H9 (cell line): Measurements from ENCODE around the gene CHTOP. TPM values are rescaled to one million over a fixed set of nuclear protein-coding genes. Genes with fewer than 3 reads are reported as not detected.

Source experiments
- DNase-seq: peaks from one replicate; pipeline ENCODE4 v3.0.0-alpha.2; 2017
- H2AFZ ChIP-seq: one replicate; pipeline ENCODE4 v1.6.1; 2013; ENCODE audit warnings: mild to moderate bottlenecking, low read length, control low read depth, moderate library complexity
- H2AK5ac ChIP-seq: 2 replicates; pipeline ENCODE4 v1.6.1; 2013; ENCODE audit warnings: low read length, control low read depth, mixed read lengths; ENCODE audit not compliant: insufficient read length
- H2BK120ac ChIP-seq: one replicate; pipeline ENCODE4 v1.6.1; 2013; ENCODE audit warnings: low read depth, mild to moderate bottlenecking, low read length, control low read depth, inconsistent platforms; ENCODE audit not compliant: poor library complexity, severe bottlenecking
- H2BK12ac ChIP-seq: 2 replicates; pipeline ENCODE4 v1.6.1; 2013; ENCODE audit warnings: low read length, control low read depth, mixed read lengths, low read depth; ENCODE audit not compliant: insufficient read length
- H2BK15ac ChIP-seq: 2 replicates; pipeline ENCODE4 v1.6.1; 2013; ENCODE audit warnings: low read depth, low read length, control low read depth
- H2BK20ac ChIP-seq: one replicate; pipeline ENCODE4 v1.6.1; 2013; ENCODE audit warnings: low read depth, mild to moderate bottlenecking, low read length, control low read depth, inconsistent platforms; ENCODE audit not compliant: poor library complexity, severe bottlenecking
- H2BK5ac ChIP-seq: 2 replicates; pipeline ENCODE4 v1.6.1; 2013; ENCODE audit warnings: low read length, control low read depth, mixed read lengths; ENCODE audit not compliant: insufficient read length
- H3K14ac ChIP-seq: 2 replicates; pipeline ENCODE4 v1.6.1; 2013; ENCODE audit warnings: low read length, control low read depth; ENCODE audit not compliant: insufficient read depth
- H3K18ac ChIP-seq: 2 replicates; pipeline ENCODE4 v1.6.1; 2013; ENCODE audit warnings: low read depth, mild to moderate bottlenecking, mixed read lengths, low read length, control low read depth; ENCODE audit not compliant: insufficient read length
- H3K23ac ChIP-seq: 2 replicates; pipeline ENCODE4 v1.6.1; 2013; ENCODE audit warnings: low read length, control low read depth, mixed read lengths, low read depth; ENCODE audit not compliant: insufficient read length
- H3K23me2 ChIP-seq: 2 replicates; pipeline ENCODE4 v1.6.1; 2013; ENCODE audit warnings: low read depth, mild to moderate bottlenecking, mixed read lengths, low read length, control low read depth; ENCODE audit not compliant: insufficient read length, poor library complexity, severe bottlenecking
- H3K27ac ChIP-seq: 2 replicates; pipeline ENCODE4 v1.5.1; 2013; ENCODE audit warnings: low read length, control low read depth, mixed read lengths, low read depth; ENCODE audit not compliant: insufficient read length
- H3K27me3 ChIP-seq: 2 replicates; pipeline ENCODE4 v1.6.1; 2013; ENCODE audit warnings: low read length, control low read depth, inconsistent platforms; ENCODE audit not compliant: insufficient read depth
- H3K4ac ChIP-seq: 2 replicates; pipeline ENCODE4 v1.6.1; 2013; ENCODE audit warnings: low read depth, mild to moderate bottlenecking, control low read depth, inconsistent platforms, low read length, moderate library complexity
- H3K4me1 ChIP-seq: 2 replicates; pipeline ENCODE4 v1.6.1; 2013; ENCODE audit warnings: low read length, control low read depth, inconsistent platforms; ENCODE audit not compliant: insufficient read depth
- H3K4me2 ChIP-seq: 2 replicates; pipeline ENCODE4 v1.6.1; 2013; ENCODE audit warnings: low read length, control low read depth, mixed read lengths; ENCODE audit not compliant: insufficient read length, insufficient read depth
- H3K56ac ChIP-seq: 2 replicates; pipeline ENCODE4 v1.6.1; 2013; ENCODE audit warnings: low read depth, mild to moderate bottlenecking, mixed read lengths, low read length, control low read depth; ENCODE audit not compliant: insufficient read length
- H3K79me1 ChIP-seq: 2 replicates; pipeline ENCODE4 v1.6.1; 2013; ENCODE audit warnings: low read depth, mild to moderate bottlenecking, moderate library complexity, low read length, control low read depth, inconsistent platforms; ENCODE audit not compliant: insufficient read depth, poor library complexity, severe bottlenecking
- H3K79me2 ChIP-seq: 2 replicates; pipeline ENCODE4 v1.6.1; 2013; ENCODE audit warnings: low read length, control low read depth, inconsistent platforms; ENCODE audit not compliant: insufficient read depth
- H3K9ac ChIP-seq: 2 replicates; pipeline ENCODE4 v1.6.1; 2013; ENCODE audit warnings: low read length, control low read depth, mixed read lengths; ENCODE audit not compliant: insufficient read length; ENCODE audit errors: extremely low read depth
- H3K9me3 ChIP-seq: one replicate; pipeline ENCODE4 v1.6.1; 2013; ENCODE audit warnings: low read depth, low read length, inconsistent platforms; ENCODE audit not compliant: control insufficient read depth
- H3T11ph ChIP-seq: one replicate; pipeline ENCODE4 v1.6.1; 2013; ENCODE audit warnings: mild to moderate bottlenecking, low read length, control low read depth, inconsistent platforms
- H4K20me1 ChIP-seq: one replicate; pipeline ENCODE4 v1.6.1; 2013; ENCODE audit not compliant: control insufficient read depth, insufficient read length, insufficient read depth
- H4K5ac ChIP-seq: 2 replicates; pipeline ENCODE4 v1.6.1; 2013; ENCODE audit warnings: low read depth, mild to moderate bottlenecking, mixed read lengths, low read length, control low read depth; ENCODE audit not compliant: insufficient read length
- H4K8ac ChIP-seq: replicated peaks from 2 replicates; pipeline ENCODE4 v1.6.1; 2013; ENCODE audit warnings: low read length, control low read depth, mixed read lengths, low read depth; ENCODE audit not compliant: insufficient read length
- H4K91ac ChIP-seq: 2 replicates; pipeline ENCODE4 v1.6.1; 2013; ENCODE audit warnings: low read depth, mild to moderate bottlenecking, moderate library complexity, mixed read lengths, low read length, control low read depth; ENCODE audit not compliant: insufficient read length
- H3K27ac Mint-ChIP-seq, 3 experiments: 2 replicates in 2 of 3; 3 replicates in 1 of 3; pipeline ENCODE4 v1.8.0; 2020 to 2021; ENCODE audit warnings: mixed read lengths in 3 of 3, mild to moderate bottlenecking in 1 of 3, moderate library complexity in 1 of 3
- H3K27me3 Mint-ChIP-seq: 2 replicates; pipeline ENCODE4 v1.8.0; 2021; ENCODE audit warnings: low read depth, mild to moderate bottlenecking, moderate library complexity, mixed read lengths
- H3K36me3 Mint-ChIP-seq, 3 experiments: 2 replicates in 2 of 3; 3 replicates in 1 of 3; pipeline ENCODE4 v1.8.0; 2020 to 2021; ENCODE audit warnings: low read depth in 3 of 3, mixed read lengths in 3 of 3; ENCODE audit not compliant: insufficient read depth in 1 of 3
- H3K4me1 Mint-ChIP-seq, 2 experiments: 2 replicates each; pipeline ENCODE4 v1.8.0; 2020; ENCODE audit warnings: mixed read lengths in 2 of 2
- H3K4me3 Mint-ChIP-seq, 2 experiments: 2 replicates in 1 of 2; 3 replicates in 1 of 2; pipeline ENCODE4 v1.8.0; 2020 to 2021; ENCODE audit warnings: mild to moderate bottlenecking in 2 of 2, mixed read lengths in 2 of 2, moderate library complexity in 1 of 2
- H3K9me3 Mint-ChIP-seq, 2 experiments: 2 replicates in 1 of 2; 3 replicates in 1 of 2; pipeline ENCODE4 v1.8.0; 2020; ENCODE audit warnings: mild to moderate bottlenecking in 2 of 2, mixed read lengths in 2 of 2, moderate library complexity in 1 of 2
- WGBS: extraction: QIAGEN DNeasy Blood & Tissue Kit; methylation state at CpG from one replicate; pipeline ENCODE4 v1.1.7; 2013; ENCODE audit warnings: missing lambda C conversion rate, low lambda C conversion rate, mixed read lengths; ENCODE audit not compliant: insufficient read length; ENCODE audit errors: extremely low coverage; 5-methylcytosine and 5-hydroxymethylcytosine counted together
- total RNA-seq: library from RNA; stranded (reverse); gene quantifications from 2 replicates; pipeline ENCODE4 v1.2.1, GENCODE V29; 2021
- TF ChIP-seq, protein P1 (sequence below): fragments of 200-600 bp; sonication (generic); conservative IDR thresholded peaks from 3 replicates; pipeline ENCODE4 v1.8.0; 2021; ENCODE audit warnings: antibody characterized with exemption, mild to moderate bottlenecking

CHTOP gene
- total RNA-seq, 1 experiment from 2014 or later = 126 TPM

DNA sequence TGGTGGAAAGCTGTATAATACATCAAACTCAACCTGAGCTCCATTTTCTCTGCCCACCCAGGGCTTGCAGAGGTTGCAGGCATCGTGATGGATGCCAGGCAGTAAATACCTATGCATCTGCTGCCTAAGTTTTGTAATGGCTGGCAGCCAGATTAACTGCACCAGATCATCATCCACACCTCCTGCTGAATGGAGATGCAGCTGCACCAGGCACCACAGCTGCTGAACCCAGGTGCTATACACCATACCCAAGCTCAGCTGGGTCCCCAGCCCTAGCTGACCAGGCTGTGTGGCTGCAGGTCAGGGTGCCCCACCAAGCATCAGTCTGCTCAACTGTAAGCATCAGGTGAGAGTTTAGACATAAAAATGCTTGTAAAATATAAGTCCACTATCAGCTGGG, 17.9 kb downstream of the CHTOP start:
- Histone ChIP-seq H3K27ac (no peak overlapping the region), H2AFZ (no peak overlapping the region), H2BK20ac (no peak overlapping the region), H3K79me2 (no peaks in the 10 kb centered on the region), H2BK5ac (no peak overlapping the region), H4K20me1 (no peaks in the 10 kb centered on the region), H3K23ac (no peak overlapping the region), H3K27me3 (no peaks in the 10 kb centered on the region), H2AK5ac (no peak overlapping the region), H3K4me1 (no peaks in the 10 kb centered on the region), H3K4ac (no peak overlapping the region), H3K18ac (no peak overlapping the region), H3K56ac (no peak overlapping the region), H3K14ac (no peak overlapping the region), H3K79me1 (no peaks in the 10 kb centered on the region), H2BK12ac (no peak overlapping the region), H3K9me3 (no peaks in the 10 kb centered on the region), H2BK15ac (no peak overlapping the region), H3K23me2 (no peaks in the 10 kb centered on the region), H3K4me2 (no peak overlapping the region), H3T11ph (no peak overlapping the region), H4K91ac (no peak overlapping the region), H2BK120ac (no peak overlapping the region), H4K8ac (no peak overlapping the region), H4K5ac (no peak overlapping the region), H3K9ac (no peak overlapping the region)
- peaks cover 6% of the 10 kb centered on the region in 2 experiments for H3K4me1 Mint-ChIP-seq
- TF ChIP-seq, protein P1, sequence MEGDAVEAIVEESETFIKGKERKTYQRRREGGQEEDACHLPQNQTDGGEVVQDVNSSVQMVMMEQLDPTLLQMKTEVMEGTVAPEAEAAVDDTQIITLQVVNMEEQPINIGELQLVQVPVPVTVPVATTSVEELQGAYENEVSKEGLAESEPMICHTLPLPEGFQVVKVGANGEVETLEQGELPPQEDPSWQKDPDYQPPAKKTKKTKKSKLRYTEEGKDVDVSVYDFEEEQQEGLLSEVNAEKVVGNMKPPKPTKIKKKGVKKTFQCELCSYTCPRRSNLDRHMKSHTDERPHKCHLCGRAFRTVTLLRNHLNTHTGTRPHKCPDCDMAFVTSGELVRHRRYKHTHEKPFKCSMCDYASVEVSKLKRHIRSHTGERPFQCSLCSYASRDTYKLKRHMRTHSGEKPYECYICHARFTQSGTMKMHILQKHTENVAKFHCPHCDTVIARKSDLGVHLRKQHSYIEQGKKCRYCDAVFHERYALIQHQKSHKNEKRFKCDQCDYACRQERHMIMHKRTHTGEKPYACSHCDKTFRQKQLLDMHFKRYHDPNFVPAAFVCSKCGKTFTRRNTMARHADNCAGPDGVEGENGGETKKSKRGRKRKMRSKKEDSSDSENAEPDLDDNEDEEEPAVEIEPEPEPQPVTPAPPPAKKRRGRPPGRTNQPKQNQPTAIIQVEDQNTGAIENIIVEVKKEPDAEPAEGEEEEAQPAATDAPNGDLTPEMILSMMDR = no peak
- H3K9me3 Mint-ChIP-seq = no peaks in the 10 kb centered on the region
- no peak overlapping the region for H3K4me3 Mint-ChIP-seq
- WGBS = no CpG with 5 or more reads among the region's 1 CpG
- H3K27me3 Mint-ChIP-seq = peaks cover 4% of the 10 kb centered on the region; the same call in 1 of the 2 replicates
- H3K27ac Mint-ChIP-seq = no peak overlapping the region
- DNase-seq = no peak
- peaks cover 0 to 2% (median 0%) of the 10 kb centered on the region in 3 experiments; a peak in 1 of 7 replicates for H3K36me3 Mint-ChIP-seq
